Upper lobe of left lung (tissue), 6 donors: ENCODE results near the gene NXT1. TPM values are rescaled to one million over a fixed set of nuclear protein-coding genes. Genes with fewer than 3 reads are reported as not detected.

ENCODE experiments used
- ATAC-seq, 2 donors: fragments of 200-7000 bp; cut with Tn5 transposase; one replicate each; pipeline ENCODE4 v1.9.1; 2022; ENCODE audit warnings: mild to moderate bottlenecking in 2 of 2, moderate library complexity in 2 of 2; ENCODE audit not compliant: low FRiP score in 2 of 2
- DNase-seq, 2 donors: peaks; one replicate each; pipeline ENCODE4 v3.0.0-alpha.2; 2019 to 2020
- H3K27ac ChIP-seq, 4 donors: fragments of 200-600 bp; sonication (generic); one replicate each; pipeline ENCODE4 v1.5.1; 2016 to 2019
- H3K27me3 ChIP-seq, 4 donors: fragments of 200-600 bp; sonication (generic); one replicate each; pipeline ENCODE4 v1.5.1; 2017 to 2019
- H3K36me3 ChIP-seq, 4 donors: fragments of 200-600 bp; sonication (generic); one replicate each; pipeline ENCODE4 v1.5.1; 2016 to 2019
- H3K4me1 ChIP-seq, 4 donors: fragments of 200-600 bp; sonication (generic); one replicate each; pipeline ENCODE4 v1.5.1; 2018 to 2019
- H3K4me3 ChIP-seq, 4 donors: fragments of 200-600 bp; sonication (generic); one replicate each; pipeline ENCODE4 v1.5.1; 2017 to 2019; ENCODE audit warnings: mild to moderate bottlenecking in 2 of 4, moderate library complexity in 1 of 4
- H3K9me3 ChIP-seq, 4 donors: fragments of 200-600 bp; sonication (generic); one replicate each; pipeline ENCODE4 v1.5.1; 2018 to 2019
- CTCF ChIP-seq, 6 experiments: fragments of 450-650 bp in 4 of 6; fragments of 200-600 bp in 2 of 6; sonication (generic) in 2 of 6; IDR thresholded peaks; one replicate each; pipeline ENCODE4 v1.5.1; 2016 to 2019; ENCODE audit warnings: antibody characterized with exemption in 6 of 6
- EP300 ChIP-seq, 4 donors: sonication (generic); formaldehyde crosslinking; IDR thresholded peaks; one replicate each; pipeline ENCODE4 v1.5.1; 2017; ENCODE audit warnings: antibody characterized with exemption in 4 of 4, control low read depth in 2 of 4
- POLR2A ChIP-seq, 4 donors: fragments of 450-650 bp; IDR thresholded peaks; one replicate each; pipeline ENCODE4 v1.5.1; 2016 to 2017; ENCODE audit warnings: antibody characterized with exemption in 4 of 4, mild to moderate bottlenecking in 2 of 4
- POLR2AphosphoS5 ChIP-seq, 2 donors: sonication (generic); formaldehyde crosslinking; IDR thresholded peaks; one replicate each; pipeline ENCODE4 v1.5.1; 2017; ENCODE audit warnings: antibody characterized with exemption in 2 of 2
- WGBS, 2 donors: methylation state at CpG; one replicate each; pipeline ENCODE4 v1.1.5; 2017 to 2018; 5-methylcytosine and 5-hydroxymethylcytosine counted together
- total RNA-seq, 6 donors: library from RNA; depleted of rRNA in 4 of 6; stranded (reverse); fragments of >200 nt in 4 of 6; gene quantifications; one replicate each; pipeline versions ENCODE4 v1.1.0 to v1.2.1, GENCODE V29; 2016 to 2021
- donor health status: DM: no; HTN: no; CAD: no; lungs with moderate emphysema.
- donor health status: DM: no; HTN: yes; CAD: no; lungs with severe emphysema.

NXT1 gene
- total RNA-seq, 6 donors from 2014 or later = 7.3 to 39.4 (median 17.9) TPM

DNA sequence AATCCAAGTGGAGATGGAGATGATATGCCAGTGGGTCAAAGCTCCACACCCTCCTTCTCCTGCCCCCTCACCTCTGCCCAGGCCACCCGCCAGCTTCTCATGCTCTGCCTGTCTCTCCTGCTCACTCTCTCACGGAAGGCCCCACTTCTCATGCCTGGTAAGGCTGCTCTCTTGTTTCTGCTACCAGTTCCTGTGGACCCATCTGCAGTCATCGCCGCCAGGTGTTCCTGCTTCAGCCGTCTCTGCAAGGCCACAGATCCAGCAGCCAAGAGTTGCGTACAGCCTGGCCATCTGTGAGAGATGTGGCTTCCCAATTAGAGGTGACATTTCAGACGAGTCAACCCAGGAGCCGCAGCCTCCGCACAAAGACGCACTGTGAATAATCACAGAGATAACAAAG lies 40.8 kb upstream of the NXT1 start:
- H3K36me3 ChIP-seq = no peaks in the 10 kb centered on the region
- no peak overlapping the region for H3K4me3 ChIP-seq
- DNase-seq (no peak), ATAC-seq (peak in 1 of 2 donors; percentile 9)
- WGBS, 2 donors = 87 to 88% methylated on average over 10 of the region's 10 CpGs
- TF ChIP-seq POLR2A (IDR thresholded peaks at IDR 0.05) (no peak), CTCF (IDR thresholded peaks at IDR 0.05) (no peak), POLR2AphosphoS5 (IDR thresholded peaks at IDR 0.05) (no peak), EP300 (IDR thresholded peaks at IDR 0.05) (no peak)
- H3K27me3 ChIP-seq = no peaks in the 10 kb centered on the region
- no peaks in the 10 kb centered on the region for H3K9me3 ChIP-seq
- H3K4me1 ChIP-seq = no peaks in the 10 kb centered on the region
- H3K27ac ChIP-seq = no peak overlapping the region

DNA sequence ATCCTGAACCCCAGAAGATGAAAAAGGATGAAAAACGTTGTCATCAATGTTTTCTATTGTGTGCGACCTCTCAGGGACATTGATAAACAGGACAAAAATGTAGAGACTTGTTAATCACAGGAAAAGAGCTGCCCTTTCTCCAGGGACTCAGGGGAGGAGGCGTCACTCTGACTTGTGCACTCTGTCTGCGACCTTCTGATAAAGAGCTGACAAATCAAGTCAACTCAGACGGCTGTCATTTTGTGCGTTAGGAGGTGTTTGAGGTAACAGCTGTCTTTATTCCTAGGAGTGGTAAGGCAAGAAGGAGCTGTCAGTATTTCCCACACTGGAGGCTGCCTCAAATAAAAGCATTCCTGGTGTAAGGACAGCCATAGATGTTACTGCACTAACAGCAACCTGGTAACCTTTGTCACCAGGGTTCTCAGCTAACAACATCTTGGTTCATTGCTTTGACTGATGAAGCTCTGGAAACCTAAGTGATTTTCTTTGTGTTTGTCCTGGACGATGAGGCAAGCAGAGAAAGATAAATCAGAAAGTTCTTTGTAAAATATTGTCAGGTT lies 38.6 kb upstream of the NXT1 start:
- ATAC-seq (no peak), DNase-seq (no peak)
- Histone ChIP-seq H3K9me3 (no peaks in the 10 kb centered on the region), H3K27ac (no peak overlapping the region), H3K4me1 (peaks cover 0 to 3% (median 0%) of the 10 kb centered on the region in 4 donors), H3K27me3 (no peaks in the 10 kb centered on the region), H3K4me3 (no peak overlapping the region), H3K36me3 (no peaks in the 10 kb centered on the region)
- 55 to 59% methylated on average over 7 of the region's 7 CpGs for WGBS, 2 donors
- no peak for TF ChIP-seq POLR2AphosphoS5 (IDR thresholded peaks at IDR 0.05)

- no peaks in the 10 kb centered on the region for H3K36me3 ChIP-seq
- no peaks in the 10 kb centered on the region for H3K9me3 ChIP-seq
- H3K4me1 ChIP-seq = peaks cover 0 to 3% (median 0%) of the 10 kb centered on the region in 4 donors
- no peak overlapping the region for H3K4me3 ChIP-seq
- ATAC-seq = no peak
- DNase-seq = no peak
- 78 to 88% methylated on average over 1 of the region's 1 CpG for WGBS, 2 donors
- TF ChIP-seq EP300 (IDR thresholded peaks at IDR 0.05) (no peak), POLR2AphosphoS5 (IDR thresholded peaks at IDR 0.05) (no peak), POLR2A (IDR thresholded peaks at IDR 0.05) (no peak), CTCF (IDR thresholded peaks at IDR 0.05) (no peak)
- no peak overlapping the region for H3K27ac ChIP-seq
- no peaks in the 10 kb centered on the region for H3K27me3 ChIP-seq
Observed at GRCh38 chr20:23313271-23313670, 37.3 kb upstream of the NXT1 start.

DNA sequence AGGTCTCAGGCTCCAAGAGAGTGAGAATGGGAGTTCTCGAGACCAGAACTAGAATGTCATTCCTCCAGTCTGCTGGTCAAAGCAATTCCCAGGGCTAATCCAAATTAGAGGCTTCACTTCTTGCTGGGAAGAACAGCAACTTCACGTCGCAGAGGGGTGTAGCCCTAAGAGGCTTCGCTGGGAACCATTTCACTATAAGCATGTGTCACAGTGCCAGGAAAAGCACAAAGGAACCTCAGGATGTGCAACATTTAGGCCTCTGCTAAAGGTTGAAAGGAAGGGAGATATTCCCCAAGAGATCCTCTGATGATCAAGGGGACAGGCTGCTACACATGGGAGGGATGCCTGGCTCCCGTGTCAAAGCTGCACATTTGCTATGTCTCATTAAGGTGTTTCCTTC lies 35.9 kb upstream of the NXT1 start:
- no peak for TF ChIP-seq POLR2AphosphoS5 (IDR thresholded peaks at IDR 0.05)
- no peak for TF ChIP-seq CTCF (IDR thresholded peaks at IDR 0.05)
- TF ChIP-seq EP300 (IDR thresholded peaks at IDR 0.05) = no peak
- no peak for TF ChIP-seq POLR2A (IDR thresholded peaks at IDR 0.05)
- 83 to 94% methylated on average over 5 of the region's 5 CpGs for WGBS, 2 donors
- Histone ChIP-seq H3K4me1 (peaks cover 0 to 3% (median 0%) of the 10 kb centered on the region in 4 donors), H3K9me3 (no peaks in the 10 kb centered on the region), H3K27me3 (no peaks in the 10 kb centered on the region), H3K36me3 (no peaks in the 10 kb centered on the region), H3K27ac (no peak overlapping the region), H3K4me3 (no peak overlapping the region)
- ATAC-seq = no peak
- no peak for DNase-seq

DNA sequence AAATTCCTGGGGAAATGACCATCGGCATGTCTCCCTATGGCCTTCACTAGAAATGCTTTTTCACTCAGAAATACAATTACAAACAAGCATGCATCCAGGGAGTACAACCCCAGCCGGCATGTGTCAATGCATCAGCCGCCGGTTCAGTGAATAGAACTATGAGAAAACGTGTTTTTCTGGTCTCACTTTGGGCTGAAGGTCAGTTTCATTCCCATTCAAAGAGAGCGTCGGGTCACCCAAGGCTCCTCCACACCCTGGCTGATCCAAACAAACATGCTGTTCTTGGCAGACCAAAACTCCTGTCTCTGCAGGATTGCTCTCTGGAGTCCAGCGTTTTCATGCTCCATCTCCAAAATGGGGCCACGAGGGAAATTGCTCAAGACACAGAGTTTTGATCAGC lies 35.5 kb upstream of the NXT1 start:
- Histone ChIP-seq H3K4me3 (no peak overlapping the region), H3K9me3 (no peaks in the 10 kb centered on the region), H3K4me1 (peaks cover 0 to 3% (median 0%) of the 10 kb centered on the region in 4 donors), H3K27ac (no peak overlapping the region), H3K36me3 (no peaks in the 10 kb centered on the region), H3K27me3 (no peaks in the 10 kb centered on the region)
- 61 to 69% methylated on average over 9 of the region's 9 CpGs for WGBS, 2 donors
- peak in 1 of 2 donors; percentile 54 for ATAC-seq
- peak in 1 of 2 donors; percentile 18 for TF ChIP-seq POLR2AphosphoS5 (IDR thresholded peaks at IDR 0.05)
- TF ChIP-seq CTCF (IDR thresholded peaks at IDR 0.05) = no peak
- no peak for DNase-seq
